Measurements from ENCODE around the gene BORCS8. TPM values are rescaled to one million over a fixed set of nuclear protein-coding genes. Genes with fewer than 3 reads are reported as not detected.

The BORCS8 gene
- total and polyA plus RNA-seq, 2 of the 4 experiments (the other 2 are of a cell fraction): 16.7 to 33.9 TPM

GRCh38 chr19:19239675-19240074 is 47.7 kb upstream of the BORCS8 start:
- in situ Hi-C loops (cut with MboI; ENCODE audit: low sequenced_read_pairs): no loop called here
- Histone ChIP-seq H3K23ac (ENCODE audit: low read depth, low read length) (no peak overlapping the region), H2AK9ac (replicated peaks; ENCODE audit: low read depth, low read length, poor library complexity) (no peak overlapping the region), H4K91ac (ENCODE audit: insufficient read depth, low read depth, low read length) (no peak overlapping the region), H3K14ac (replicated peaks; ENCODE audit: low read depth, low read length) (no peak overlapping the region), H3K4me3 (ENCODE audit: insufficient read depth, low read depth, low read length) (no peak overlapping the region), H3K4me1 (ENCODE audit: control insufficient read depth, insufficient read depth, low read length) (no peaks in the 10 kb centered on the region), H3K4ac (ENCODE audit: low read depth, low read length) (no peak overlapping the region), H2BK5ac (ENCODE audit: low read depth, low read length, poor library complexity, severe bottlenecking) (no peak overlapping the region), H3K36me3 (ENCODE audit: control insufficient read depth, insufficient read depth, low read length) (no peaks in the 10 kb centered on the region), H4K5ac (ENCODE audit: low read depth, low read length) (no peak overlapping the region), H3K27ac (ENCODE audit: insufficient read depth, low read length) (no peak overlapping the region), H3K79me1 (ENCODE audit: low read depth in 1 of 2, low read length in 2 of 2) (no peaks in the 10 kb centered on the region), H4K20me1 (ENCODE audit: insufficient read depth, low read length) (no peaks in the 10 kb centered on the region), H2BK15ac (ENCODE audit: low read depth, low read length) (no peak overlapping the region), H4K8ac (ENCODE audit: low read depth in 2 of 2, low read length in 2 of 2) (no peak overlapping the region), H3K9ac (ENCODE audit: low read depth, low read length) (no peak overlapping the region), H2AFZ (replicated peaks; ENCODE audit: low read length, poor library complexity) (no peak overlapping the region), H3K18ac (ENCODE audit: low read depth, low read length) (no peak overlapping the region), H3K4me2 (ENCODE audit: low read depth, low read length) (no peak overlapping the region), H2BK20ac (ENCODE audit: low read depth, low read length) (no peak overlapping the region), H2AK5ac (ENCODE audit: low read depth, low read length) (no peak overlapping the region), H2BK120ac (ENCODE audit: low read depth, low read length) (no peak overlapping the region), H3K27me3 (ENCODE audit: control insufficient read depth, insufficient read depth, low read length) (peaks cover 2% of the 10 kb centered on the region; the same call in 1 of the 2 replicates), H3K9me1 (ENCODE audit: insufficient read depth, low read length) (no peaks in the 10 kb centered on the region), H3K56ac (ENCODE audit: extremely low read depth, insufficient read depth, low read length) (no peak overlapping the region), H3K9me3 (ENCODE audit: control insufficient read depth, insufficient read depth, low read length) (peaks cover 6% of the 10 kb centered on the region)
- POLR2A ChIA-PET (ENCODE audit: unreplicated experiment): no interaction called here
- BruUV-seq (replicated peaks): no TSS peak
- TF ChIP-seq CTCF (conservative IDR thresholded peaks at IDR 0.05; ENCODE audit: low read depth, low read length): no peak
- intact Hi-C loops (cut with micrococcal nuclease): no loop called here
- ATAC-seq (ENCODE audit: low read depth) (no peak), DNase-seq (no peak)
- CTCF ChIA-PET: no interaction called here
- dilution Hi-C loops (cut with HindIII; ENCODE audit: low sequenced_read_pairs, unreplicated experiment): no loop called here

All from IMR-90 (cell line).